Sigmoid colon (tissue), 7 donors: ENCODE results near the gene PCSK1N. TPM values are rescaled to one million over a fixed set of nuclear protein-coding genes. Genes with fewer than 3 reads are reported as not detected.
"Not testable (repeated sequence)": the region's sequence is repeated elsewhere in the genome, so short reads cannot be mapped to it uniquely, and the experiment has no call there.

Source experiments
- DNase-seq: peaks from one replicate; pipeline ENCODE4 v3.0.0-alpha.2; 2019
- H3K27ac ChIP-seq, 4 donors: fragments of 200-600 bp; sonication (generic); one replicate each; pipeline ENCODE4 v1.5.1; 2016 to 2019; ENCODE audit warnings: mild to moderate bottlenecking in 1 of 4
- H3K27me3 ChIP-seq, 3 donors: fragments of 200-600 bp; sonication (generic); one replicate each; pipeline ENCODE4 v1.5.1; 2019; ENCODE audit warnings: mild to moderate bottlenecking in 1 of 3
- H3K36me3 ChIP-seq, 4 donors: fragments of 200-600 bp; sonication (generic); one replicate each; pipeline ENCODE4 v1.5.1; 2016 to 2019
- H3K4me1 ChIP-seq, 4 donors: fragments of 200-600 bp; sonication (generic); one replicate each; pipeline ENCODE4 v1.5.1; 2017 to 2019
- H3K4me3 ChIP-seq, 4 donors: fragments of 200-600 bp; sonication (generic); one replicate each; pipeline ENCODE4 v1.5.1; 2017 to 2019; ENCODE audit warnings: mild to moderate bottlenecking in 2 of 4, moderate library complexity in 1 of 4
- H3K9me3 ChIP-seq, 4 donors: fragments of 200-600 bp in 3 of 4; sonication (generic) in 3 of 4; one replicate each; pipeline versions ENCODE4 v1.5.1 to v1.6.1; 2013 to 2019
- CTCF ChIP-seq, 4 experiments: fragments of 450-650 bp in 3 of 4; fragments of 200-600 bp in 1 of 4; IDR thresholded peaks; one replicate each; pipeline ENCODE4 v1.5.1; 2016 to 2019; ENCODE audit warnings: antibody characterized with exemption in 4 of 4, mild to moderate bottlenecking in 3 of 4, moderate library complexity in 2 of 4
- EP300 ChIP-seq, 4 donors: sonication (generic); formaldehyde crosslinking; IDR thresholded peaks; one replicate each; pipeline ENCODE4 v1.6.1; 2017; ENCODE audit warnings: antibody characterized with exemption in 4 of 4
- POLR2A ChIP-seq, 2 donors: fragments of 450-650 bp; IDR thresholded peaks; one replicate each; pipeline ENCODE4 v1.6.1; 2016; ENCODE audit warnings: antibody characterized with exemption in 2 of 2, mild to moderate bottlenecking in 2 of 2, moderate library complexity in 2 of 2
- POLR2AphosphoS5 ChIP-seq, 4 donors: sonication (generic); formaldehyde crosslinking; IDR thresholded peaks; one replicate each; pipeline ENCODE4 v1.6.1; 2017; ENCODE audit warnings: antibody characterized with exemption in 4 of 4
- WGBS, 2 donors: extraction: QIAGEN DNeasy Blood & Tissue Kit; methylation state at CpG; one replicate each; pipeline ENCODE4 v1.1.7; 2013; 5-methylcytosine and 5-hydroxymethylcytosine counted together
- intact Hi-C: fragments of 100-400 bp; cut with DNase I; formaldehyde crosslinking; loops from one replicate; pipeline ENCODE4 v1.15.1; 2023
- polyA plus RNA-seq, 3 donors: library from polyadenylated mRNA; stranded (reverse); fragments of 200-250 nt; gene quantifications; one replicate each; pipeline ENCODE4 v1.2.3, GENCODE V29; 2013
- total RNA-seq, 4 donors: library from RNA; depleted of rRNA; stranded (reverse); fragments of >200 nt; gene quantifications; one replicate each; pipeline ENCODE4 v1.1.0, GENCODE V29; 2016
- donor health status: healthy with polysubstance abuse.
- donor health status: Bipolar disorder and iron deficiency.
- donor health status: healthy.

Gene PCSK1N
- total and polyA plus RNA-seq, 7 donors = 2.3 to 25.7 (median 6.9) TPM

GRCh38 chrX:48824066-48824465 is 11.3 kb downstream of the PCSK1N start:
- Histone ChIP-seq H3K4me1 (no peaks in the 10 kb centered on the region), H3K9me3 (no peaks in the 10 kb centered on the region), H3K4me3 (no peak overlapping the region), H3K27me3 (no peaks in the 10 kb centered on the region), H3K27ac (no peak overlapping the region), H3K36me3 (peaks cover 0 to 40% (median 9%) of the 10 kb centered on the region in 4 donors)
- no peak for DNase-seq
- TF ChIP-seq POLR2A (IDR thresholded peaks at IDR 0.05) (no peak), POLR2AphosphoS5 (IDR thresholded peaks at IDR 0.05) (no peak), EP300 (IDR thresholded peaks at IDR 0.05) (no peak), CTCF (IDR thresholded peaks at IDR 0.05) (no peak)
- WGBS, 2 donors = 95 to 96% methylated on average over 8 of the region's 8 CpGs
- intact Hi-C loops = no loop called here

GRCh38 chrX:48823053-48823452 is 12.4 kb downstream of the PCSK1N start:
- 89 to 90% methylated on average over 6 of the region's 6 CpGs for WGBS, 2 donors
- H3K36me3 ChIP-seq = peaks cover 0 to 49% (median 9%) of the 10 kb centered on the region in 4 donors
- DNase-seq = no peak
- no peak overlapping the region for H3K4me3 ChIP-seq
- no peak for TF ChIP-seq CTCF (IDR thresholded peaks at IDR 0.05)
- no peak for TF ChIP-seq POLR2AphosphoS5 (IDR thresholded peaks at IDR 0.05)
- no peak for TF ChIP-seq POLR2A (IDR thresholded peaks at IDR 0.05)
- TF ChIP-seq EP300 (IDR thresholded peaks at IDR 0.05) = no peak
- intact Hi-C loops = no loop called here
- H3K9me3 ChIP-seq = no peaks in the 10 kb centered on the region
- H3K4me1 ChIP-seq = no peaks in the 10 kb centered on the region
- H3K27ac ChIP-seq = no peak overlapping the region
- H3K27me3 ChIP-seq = no peaks in the 10 kb centered on the region

- H3K9me3 ChIP-seq, DNase-seq, H3K4me3 ChIP-seq, H3K27ac ChIP-seq, intact Hi-C loops, H3K4me1 ChIP-seq, H3K27me3 ChIP-seq: not testable (repeated sequence)
- peaks cover 0 to 71% (median 12%) of the 10 kb centered on the region in 4 donors for H3K36me3 ChIP-seq
- 88 to 91% methylated on average over 9 of the region's 9 CpGs for WGBS, 2 donors
Observed at GRCh38 chrX:48819394-48819793, 16.0 kb downstream of the PCSK1N start.

- intact Hi-C loops = no loop called here
- WGBS, 2 donors = 96 to 98% methylated on average over 4 of the region's 4 CpGs
- no peak overlapping the region for H3K27ac ChIP-seq
Observed at GRCh38 chrX:48818866-48819265, 16.5 kb downstream of the PCSK1N start.

GRCh38 chrX:48818098-48818497 is 17.3 kb downstream of the PCSK1N start:
- TF ChIP-seq POLR2AphosphoS5 (IDR thresholded peaks at IDR 0.05) (no peak), EP300 (IDR thresholded peaks at IDR 0.05) (no peak), CTCF (IDR thresholded peaks at IDR 0.05) (no peak), POLR2A (IDR thresholded peaks at IDR 0.05) (no peak)
- no peaks in the 10 kb centered on the region for H3K4me1 ChIP-seq
- H3K9me3 ChIP-seq = no peaks in the 10 kb centered on the region
- no peak for DNase-seq
- no peaks in the 10 kb centered on the region for H3K27me3 ChIP-seq
- peaks cover 0 to 62% (median 9%) of the 10 kb centered on the region in 4 donors for H3K36me3 ChIP-seq
- 96% methylated on average over 16 of the region's 16 CpGs for WGBS, 2 donors
- H3K27ac ChIP-seq = no peak overlapping the region
- H3K4me3 ChIP-seq = no peak overlapping the region
- intact Hi-C loops = no loop called here

More at GRCh38 chrX:48818866-48819265, 16.5 kb downstream of the PCSK1N start:
- DNase-seq = no peak
- TF ChIP-seq CTCF (IDR thresholded peaks at IDR 0.05) (no peak), POLR2A (IDR thresholded peaks at IDR 0.05) (no peak), EP300 (IDR thresholded peaks at IDR 0.05) (no peak), POLR2AphosphoS5 (IDR thresholded peaks at IDR 0.05) (no peak)
- no peaks in the 10 kb centered on the region for H3K9me3 ChIP-seq
- no peaks in the 10 kb centered on the region for H3K27me3 ChIP-seq
- H3K36me3 ChIP-seq = peaks cover 0 to 67% (median 10%) of the 10 kb centered on the region in 4 donors
- H3K4me1 ChIP-seq = no peaks in the 10 kb centered on the region
- H3K4me3 ChIP-seq = no peak overlapping the region
